GM10266 (cell line): ENCODE data around the gene ANTKMT.
A peak's percentile ranks its signal among the peaks of the same experiment; 100 is the strongest.

Experiments used
- DNase-seq: peaks from one replicate; pipeline ENCODE4 v3.0.0; 2012; ENCODE audit errors: extremely low spot score
- TF ChIP-seq, protein P1 (sequence below): IDR thresholded peaks from 2 replicates; pipeline ENCODE4 v1.5.1; 2012; ENCODE audit warnings: mild to moderate bottlenecking, low read depth; ENCODE audit not compliant: control insufficient read depth, insufficient read depth; ENCODE audit errors: missing control alignments

The ANTKMT gene

GRCh38 chr16:727291-727977, 6.5 kb downstream of the ANTKMT start:
- peak; percentile 78 for DNase-seq
- TF ChIP-seq, protein P1, sequence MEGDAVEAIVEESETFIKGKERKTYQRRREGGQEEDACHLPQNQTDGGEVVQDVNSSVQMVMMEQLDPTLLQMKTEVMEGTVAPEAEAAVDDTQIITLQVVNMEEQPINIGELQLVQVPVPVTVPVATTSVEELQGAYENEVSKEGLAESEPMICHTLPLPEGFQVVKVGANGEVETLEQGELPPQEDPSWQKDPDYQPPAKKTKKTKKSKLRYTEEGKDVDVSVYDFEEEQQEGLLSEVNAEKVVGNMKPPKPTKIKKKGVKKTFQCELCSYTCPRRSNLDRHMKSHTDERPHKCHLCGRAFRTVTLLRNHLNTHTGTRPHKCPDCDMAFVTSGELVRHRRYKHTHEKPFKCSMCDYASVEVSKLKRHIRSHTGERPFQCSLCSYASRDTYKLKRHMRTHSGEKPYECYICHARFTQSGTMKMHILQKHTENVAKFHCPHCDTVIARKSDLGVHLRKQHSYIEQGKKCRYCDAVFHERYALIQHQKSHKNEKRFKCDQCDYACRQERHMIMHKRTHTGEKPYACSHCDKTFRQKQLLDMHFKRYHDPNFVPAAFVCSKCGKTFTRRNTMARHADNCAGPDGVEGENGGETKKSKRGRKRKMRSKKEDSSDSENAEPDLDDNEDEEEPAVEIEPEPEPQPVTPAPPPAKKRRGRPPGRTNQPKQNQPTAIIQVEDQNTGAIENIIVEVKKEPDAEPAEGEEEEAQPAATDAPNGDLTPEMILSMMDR, result no peak

DNA sequence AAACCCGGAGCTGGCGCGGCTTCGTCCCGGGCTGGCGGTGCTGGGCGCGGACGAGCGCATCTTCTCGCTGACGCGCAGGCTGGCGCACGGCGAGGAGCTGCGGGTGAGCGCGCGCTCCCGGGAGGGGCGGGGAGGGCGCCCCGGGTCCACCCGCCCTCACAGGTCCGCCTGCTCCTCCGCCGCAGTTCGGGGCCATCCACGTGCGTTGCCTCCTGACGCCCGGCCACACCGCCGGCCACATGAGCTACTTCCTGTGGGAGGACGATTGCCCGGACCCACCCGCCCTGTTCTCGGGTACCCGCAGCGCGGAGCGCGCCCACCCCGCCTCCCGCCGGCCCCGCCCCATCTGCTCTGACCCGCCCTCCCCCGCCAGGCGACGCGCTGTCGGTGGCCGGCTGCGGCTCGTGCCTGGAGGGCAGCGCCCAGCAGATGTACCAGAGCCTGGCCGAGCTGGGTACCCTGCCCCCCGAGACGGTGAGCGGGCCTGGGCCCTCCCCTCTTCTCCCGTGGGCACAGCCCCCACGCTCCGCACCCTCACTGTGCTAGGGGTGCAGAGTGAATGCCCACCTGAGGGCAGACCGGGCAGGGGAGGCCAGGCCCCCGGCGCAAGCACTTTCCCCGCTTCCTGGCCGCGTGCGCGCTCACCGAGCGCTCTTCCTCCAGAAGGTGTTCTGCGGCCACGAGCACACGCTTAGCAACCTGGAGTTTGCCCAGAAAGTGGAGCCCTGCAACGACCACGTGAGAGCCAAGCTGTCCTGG, 7.4 kb downstream of the ANTKMT start:
- TF ChIP-seq, protein P1, result no peak
- DNase-seq, result peak; percentile 93

GRCh38 chr16:728890-729744, 8.2 kb downstream of the ANTKMT start:
- DNase-seq, result no peak

DNA sequence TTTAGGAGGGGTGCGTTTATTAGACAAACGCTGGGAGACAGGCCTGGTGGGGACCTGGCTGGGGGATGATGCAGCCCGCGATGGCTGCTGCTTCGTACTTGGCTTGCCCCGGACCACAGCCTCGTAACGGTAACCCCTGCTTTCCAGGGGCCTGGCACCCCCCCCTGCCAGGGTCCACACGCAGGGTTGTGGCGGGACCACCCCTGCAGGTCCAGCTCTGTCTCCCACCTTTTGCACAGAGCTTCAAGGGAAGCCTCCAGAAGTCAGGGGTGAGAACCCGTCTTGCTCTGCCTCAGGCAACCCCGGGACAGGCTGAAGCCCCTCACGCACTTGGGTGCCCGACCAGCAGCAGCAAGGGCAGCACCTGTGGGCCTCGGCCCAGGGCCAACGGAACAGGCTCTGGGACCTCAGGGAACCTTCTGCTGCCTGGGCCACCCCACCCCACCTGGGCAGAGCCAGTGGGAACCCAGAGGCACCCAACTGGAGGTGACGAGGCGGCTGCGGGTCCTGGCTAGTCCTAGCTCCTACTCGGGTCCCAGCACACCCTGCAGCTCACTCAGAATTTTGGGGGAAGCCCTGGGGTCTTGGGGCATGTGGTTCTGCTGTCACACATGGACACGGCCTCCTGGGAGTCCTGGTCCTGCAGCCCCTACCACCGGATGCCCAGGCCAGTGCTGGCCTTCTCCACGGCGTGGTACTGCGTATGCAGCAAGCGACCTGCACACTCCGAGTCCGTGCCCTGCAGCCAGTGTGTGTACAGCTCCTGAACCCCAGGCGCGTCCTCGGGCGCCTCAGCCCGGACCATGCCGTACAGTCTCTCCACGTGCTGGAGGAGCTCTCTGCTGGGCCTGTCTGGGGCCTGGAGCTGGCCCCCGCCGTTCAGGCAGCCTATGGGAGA, 9.1 kb downstream of the ANTKMT start:
- TF ChIP-seq, protein P1, result no peak
- no peak for DNase-seq

More at GRCh38 chr16:728890-729744, 8.2 kb downstream of the ANTKMT start:
- TF ChIP-seq, protein P1, result no peak

- TF ChIP-seq, protein P1, result no peak
- DNase-seq, result no peak
Observed at GRCh38 chr16:730666-731509, 9.9 kb downstream of the ANTKMT start.

GRCh38 chr16:732332-732731, 11.4 kb downstream of the ANTKMT start:
- DNase-seq, result no peak
- TF ChIP-seq, protein P1, result no peak
